ENCODE measurements around the gene INPP5A.
"Not testable (repeated sequence)": the region's sequence is repeated elsewhere in the genome, so short reads cannot be mapped to it uniquely, and the experiment has no call there.

The INPP5A gene

GRCh38 chr10:132809232-132810140, 271.9 kb downstream of the INPP5A start:
- no peak for FAIRE-seq
- no peak for DNase-seq (ENCODE audit: low spot score)

- DNase-seq (ENCODE audit: low spot score): no peak
- FAIRE-seq: no peak
Measured at GRCh38 chr10:132810141-132810806, 272.7 kb downstream of the INPP5A start.

GRCh38 chr10:132810807-132811700, 273.5 kb downstream of the INPP5A start:
- FAIRE-seq (no peak), DNase-seq (ENCODE audit: low spot score) (no peak)

- DNase-seq (ENCODE audit: low spot score): no peak
Measured at GRCh38 chr10:132811891-132812481, 274.4 kb downstream of the INPP5A start.

GRCh38 chr10:132812520-132812919, 274.9 kb downstream of the INPP5A start:
- FAIRE-seq (no peak), DNase-seq (ENCODE audit: low spot score) (no peak)

More at GRCh38 chr10:132811891-132812481, 274.4 kb downstream of the INPP5A start:
- no peak for FAIRE-seq

GRCh38 chr10:132813001-132813401, 275.4 kb downstream of the INPP5A start:
- DNase-seq (ENCODE audit: low spot score): no peak
- FAIRE-seq: no peak

GRCh38 chr10:132813560-132814468, 276.2 kb downstream of the INPP5A start:
- no peak for FAIRE-seq
- DNase-seq (ENCODE audit: low spot score): no peak

- FAIRE-seq: no peak
- no peak for DNase-seq (ENCODE audit: low spot score)
Measured at GRCh38 chr10:132814469-132814856, 276.9 kb downstream of the INPP5A start.

- DNase-seq (ENCODE audit: low spot score) (no peak), FAIRE-seq (no peak)
Measured at GRCh38 chr10:132815168-132815857, 277.7 kb downstream of the INPP5A start.

- no peak for FAIRE-seq
- DNase-seq (ENCODE audit: low spot score): no peak
Measured at GRCh38 chr10:132816718-132817117, 279.1 kb downstream of the INPP5A start.

GRCh38 chr10:132817701-132818211, 280.2 kb downstream of the INPP5A start:
- no peak for DNase-seq (ENCODE audit: low spot score)
- FAIRE-seq: no peak

- no peak for FAIRE-seq
Measured at GRCh38 chr10:132820056-132820455, 282.5 kb downstream of the INPP5A start.

GRCh38 chr10:132825783-132826523, 288.4 kb downstream of the INPP5A start:
- not testable (repeated sequence) for DNase-seq (ENCODE audit: low spot score); FAIRE-seq

More at GRCh38 chr10:132820056-132820455, 282.5 kb downstream of the INPP5A start:
- DNase-seq (ENCODE audit: low spot score): no peak

- no peak for FAIRE-seq
- DNase-seq (ENCODE audit: low spot score): no peak
Measured at GRCh38 chr10:132826524-132827422, 289.2 kb downstream of the INPP5A start.

GRCh38 chr10:132827423-132827789, 289.8 kb downstream of the INPP5A start:
- DNase-seq (ENCODE audit: low spot score): no peak
- no peak for FAIRE-seq

- DNase-seq (ENCODE audit: low spot score) (no peak), FAIRE-seq (no peak)
Measured at GRCh38 chr10:132827861-132828539, 290.4 kb downstream of the INPP5A start.

- FAIRE-seq (no peak), DNase-seq (ENCODE audit: low spot score) (no peak)
Measured at GRCh38 chr10:132828681-132829080, 291.1 kb downstream of the INPP5A start.
